Right lobe of liver (tissue), 6 donors: ENCODE measurements around the gene C1RL. TPM values are rescaled to one million over a fixed set of nuclear protein-coding genes. Genes with fewer than 3 reads are reported as not detected.

Source experiments
- ATAC-seq, 4 donors: fragments of 200-7000 bp; cut with Tn5 transposase; one replicate each; pipeline ENCODE4 v1.9.1; 2020; ENCODE audit warnings: mild to moderate bottlenecking in 4 of 4, moderate library complexity in 4 of 4
- DNase-seq, 3 donors: peaks; one replicate each; pipeline ENCODE4 v3.0.0-alpha.2; 2020
- H3K27ac ChIP-seq, 3 donors: fragments of 200-600 bp; one replicate each; pipeline ENCODE4 v1.8.0; 2022
- H3K27me3 ChIP-seq, 2 donors: fragments of 200-600 bp; one replicate each; pipeline ENCODE4 v1.8.0; 2022
- H3K36me3 ChIP-seq, 4 donors: fragments of 200-600 bp; sonication (generic) in 1 of 4; one replicate each; pipeline versions ENCODE4 v1.5.1 to v1.8.0; 2017 to 2022; ENCODE audit warnings: control low read depth in 1 of 4
- H3K4me1 ChIP-seq, 4 donors: fragments of 200-600 bp; sonication (generic) in 1 of 4; one replicate each; pipeline versions ENCODE4 v1.5.1 to v1.8.0; 2017 to 2022; ENCODE audit warnings: control low read depth in 1 of 4
- H3K4me3 ChIP-seq, 3 donors: fragments of 200-600 bp; one replicate each; pipeline ENCODE4 v1.8.0; 2022
- H3K9me3 ChIP-seq, 4 donors: fragments of 200-600 bp; sonication (generic) in 1 of 4; one replicate each; pipeline versions ENCODE4 v1.5.1 to v1.8.0; 2017 to 2022; ENCODE audit warnings: control low read depth in 1 of 4
- POLR2A ChIP-seq: fragments of 450-650 bp; IDR thresholded peaks from one replicate; pipeline ENCODE4 v1.6.1; 2017; ENCODE audit warnings: antibody characterized with exemption, mild to moderate bottlenecking
- WGBS: methylation state at CpG from one replicate; pipeline ENCODE4 v1.1.6; 2018; ENCODE audit warnings: low coverage, low lambda C conversion rate; ENCODE audit not compliant: insufficient coverage; ENCODE audit errors: missing lambda C conversion rate; 5-methylcytosine and 5-hydroxymethylcytosine counted together
- intact Hi-C, 2 donors: fragments of 100-400 bp; cut with DNase I; formaldehyde crosslinking; loops; one replicate each; pipeline versions ENCODE4 v1.11.2 to v1.14.1; 2022
- total RNA-seq, 6 experiments: library from RNA; depleted of rRNA in 2 of 6; stranded (reverse); fragments of >200 nt in 2 of 6; fragmentation: NEBNext Ultra II Directional in 3 of 6; extraction: Animal tissue kit (Norgen Biotek cat#: 25700) in 3 of 6; gene quantifications; one replicate each; pipeline versions ENCODE4 v1.1.0 to v1.2.4, GENCODE V29; 2016 to 2023
- TF ChIP-seq, protein P1 (sequence below), 4 donors: fragments of 200-600 bp in 3 of 4; fragments of 450-650 bp in 1 of 4; IDR thresholded peaks; one replicate each; pipeline versions ENCODE4 v1.5.1 to v1.8.0; 2016 to 2022; ENCODE audit warnings: antibody characterized with exemption in 4 of 4, mild to moderate bottlenecking in 2 of 4
- donor health status: DM: no; HTN: yes; CAD: no.
- donor health status: DM: no; HTN: no; CAD: no.
- donor health status: DM: no; HTN: no; CAD: no.
- donor health status: DM: no; HTN: yes; CAD: no.
- donor health status: DM: no; HTN: yes; CAD: no.

C1RL gene
- total RNA-seq, 6 experiments from 2014 or later: 202 to 236 (median 216) TPM

GRCh38 chr12:7066596-7066995 lies 42.4 kb downstream of the C1RL start:
- Histone ChIP-seq H3K36me3 (peaks cover 0 to 79% (median 28%) of the 10 kb centered on the region in 4 donors), H3K27ac (peak overlapping the region in 2 of 3 donors; percentile 6 to 16), H3K9me3 (no peaks in the 10 kb centered on the region), H3K4me3 (peak overlapping the region in 1 of 3 donors; percentile 2), H3K4me1 (peaks cover 0 to 86% (median 31%) of the 10 kb centered on the region in 4 donors), H3K27me3 (no peaks in the 10 kb centered on the region)
- 100% methylated on average over 1 of the region's 2 CpGs for WGBS
- intact Hi-C loops: no loop called here
- ATAC-seq: no peak
- TF ChIP-seq POLR2A: no peak
- TF ChIP-seq, protein P1, sequence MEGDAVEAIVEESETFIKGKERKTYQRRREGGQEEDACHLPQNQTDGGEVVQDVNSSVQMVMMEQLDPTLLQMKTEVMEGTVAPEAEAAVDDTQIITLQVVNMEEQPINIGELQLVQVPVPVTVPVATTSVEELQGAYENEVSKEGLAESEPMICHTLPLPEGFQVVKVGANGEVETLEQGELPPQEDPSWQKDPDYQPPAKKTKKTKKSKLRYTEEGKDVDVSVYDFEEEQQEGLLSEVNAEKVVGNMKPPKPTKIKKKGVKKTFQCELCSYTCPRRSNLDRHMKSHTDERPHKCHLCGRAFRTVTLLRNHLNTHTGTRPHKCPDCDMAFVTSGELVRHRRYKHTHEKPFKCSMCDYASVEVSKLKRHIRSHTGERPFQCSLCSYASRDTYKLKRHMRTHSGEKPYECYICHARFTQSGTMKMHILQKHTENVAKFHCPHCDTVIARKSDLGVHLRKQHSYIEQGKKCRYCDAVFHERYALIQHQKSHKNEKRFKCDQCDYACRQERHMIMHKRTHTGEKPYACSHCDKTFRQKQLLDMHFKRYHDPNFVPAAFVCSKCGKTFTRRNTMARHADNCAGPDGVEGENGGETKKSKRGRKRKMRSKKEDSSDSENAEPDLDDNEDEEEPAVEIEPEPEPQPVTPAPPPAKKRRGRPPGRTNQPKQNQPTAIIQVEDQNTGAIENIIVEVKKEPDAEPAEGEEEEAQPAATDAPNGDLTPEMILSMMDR (IDR thresholded peaks at IDR 0.05): no peak
- DNase-seq: no peak

DNA sequence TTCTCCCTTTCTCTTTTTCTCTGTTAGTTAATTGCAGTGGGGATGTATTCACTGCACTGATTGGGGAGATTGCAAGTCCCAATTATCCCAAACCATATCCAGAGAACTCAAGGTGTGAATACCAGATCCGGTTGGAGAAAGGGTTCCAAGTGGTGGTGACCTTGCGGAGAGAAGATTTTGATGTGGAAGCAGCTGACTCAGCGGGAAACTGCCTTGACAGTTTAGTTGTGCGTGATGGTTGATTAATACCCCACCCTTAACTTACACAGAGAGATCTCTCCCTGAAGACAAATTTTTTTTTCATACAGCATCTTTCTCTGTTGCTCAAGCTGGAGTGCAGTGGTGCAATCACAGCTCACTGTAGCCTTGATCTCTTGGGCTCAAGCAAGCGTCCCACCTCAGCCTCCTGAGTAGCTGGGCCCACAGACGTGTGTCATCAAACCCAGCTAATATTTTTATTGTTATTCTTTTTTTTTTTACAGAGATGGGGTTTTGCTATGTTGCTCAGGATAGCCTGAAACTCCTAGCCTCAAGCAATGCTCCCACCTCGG lies 43.9 kb downstream of the C1RL start:
- no peak for ATAC-seq
- intact Hi-C loops: no loop called here
- Histone ChIP-seq H3K36me3 (peaks cover 0 to 70% (median 25%) of the 10 kb centered on the region in 4 donors), H3K27me3 (no peaks in the 10 kb centered on the region), H3K27ac (peak overlapping the region in 1 of 3 donors; percentile 14), H3K4me1 (peaks cover 0 to 74% (median 23%) of the 10 kb centered on the region in 4 donors), H3K4me3 (peak overlapping the region in 2 of 3 donors; percentile 71 to 74), H3K9me3 (no peaks in the 10 kb centered on the region)
- no peak for DNase-seq
- TF ChIP-seq POLR2A: no peak
- TF ChIP-seq, protein P1 (IDR thresholded peaks at IDR 0.05): no peak
- 73% methylated on average over 6 of the region's 7 CpGs for WGBS

DNA sequence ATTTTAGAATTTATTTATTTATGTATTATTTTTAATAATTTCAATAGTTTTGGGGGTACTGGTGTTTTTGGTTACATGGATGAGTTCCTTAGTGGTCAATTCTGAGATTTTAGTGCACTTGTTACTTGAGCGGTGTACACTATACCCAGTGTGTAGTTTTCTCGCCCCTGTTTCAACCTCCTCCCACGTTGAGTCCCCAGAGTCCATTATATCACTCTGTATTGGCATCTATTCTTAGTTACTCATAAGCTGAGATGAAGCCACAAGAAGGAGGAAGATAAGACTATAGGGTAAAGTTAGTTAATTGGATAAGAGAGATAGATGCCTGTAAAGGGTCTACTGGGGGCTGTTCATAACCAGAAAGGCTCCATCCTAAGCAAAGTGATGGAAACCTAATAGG lies 44.5 kb downstream of the C1RL start:
- no peaks in the 10 kb centered on the region for H3K27me3 ChIP-seq
- H3K4me1 ChIP-seq: peaks cover 0 to 70% (median 23%) of the 10 kb centered on the region in 4 donors
- intact Hi-C loops: loop anchor here in 1 of 2 donors (5.0 kb wide), 1 partner anchor 33 kb away; no protein-coding TSS in a partner anchor
- no peaks in the 10 kb centered on the region for H3K9me3 ChIP-seq
- 41% methylated on average over 3 of the region's 3 CpGs for WGBS
- TF ChIP-seq, protein P1 (IDR thresholded peaks at IDR 0.05): no peak
- no peak for TF ChIP-seq POLR2A
- ATAC-seq: no peak
- peaks cover 0 to 64% (median 24%) of the 10 kb centered on the region in 4 donors for H3K36me3 ChIP-seq
- peak overlapping the region in 1 of 3 donors; percentile 87 for H3K27ac ChIP-seq
- H3K4me3 ChIP-seq: peak overlapping the region in 2 of 3 donors; percentile 71 to 74
- no peak for DNase-seq

GRCh38 chr12:7061596-7061995 lies 47.4 kb downstream of the C1RL start:
- TF ChIP-seq, protein P1 (IDR thresholded peaks at IDR 0.05): no peak
- no peak for TF ChIP-seq POLR2A
- intact Hi-C loops: loop anchor here in 1 of 2 donors (5.0 kb wide), 1 partner anchor 36 kb away; no protein-coding TSS in a partner anchor
- Histone ChIP-seq H3K27ac (peak overlapping the region; percentile 87 to 97 (median 91)), H3K4me3 (peak overlapping the region; percentile 55 to 74 (median 71)), H3K27me3 (no peaks in the 10 kb centered on the region), H3K36me3 (peaks cover 0 to 37% (median 12%) of the 10 kb centered on the region in 4 donors), H3K9me3 (no peaks in the 10 kb centered on the region), H3K4me1 (peaks cover 0 to 57% (median 14%) of the 10 kb centered on the region in 4 donors)
- peak; percentile 14 to 58 (median 54) for ATAC-seq
- WGBS: 49% methylated on average over 5 of the region's 7 CpGs
- peak; percentile 61 to 91 (median 87) for DNase-seq
